GM10248 (cell line): ENCODE measurements around the gene VCAN.

Experiments
- CTCF ChIA-PET: fragments of 300-600 bp; sonication (Branson Sonifier 250); formaldehyde crosslinking; extraction: SDS; loops from one replicate; lab custom pipeline; 2021; ENCODE audit warnings: antibody characterized with exemption; lab: Yijun Ruan, JAX
- POLR2A ChIA-PET: fragments of 350-650 bp; sonication (Branson Sonifier 250); formaldehyde crosslinking; extraction: SDS; loops from one replicate; lab custom pipeline; 2020; ENCODE audit warnings: antibody characterized with exemption; lab: Yijun Ruan, JAX
- DNase-seq: peaks from one replicate; pipeline ENCODE4 v3.0.0; 2012; ENCODE audit errors: extremely low spot score
- CTCF ChIP-seq: IDR thresholded peaks from 2 replicates; pipeline ENCODE4 v1.5.1; 2012; ENCODE audit warnings: mild to moderate bottlenecking, low read depth; ENCODE audit errors: extremely low read depth, missing control alignments, control extremely low read depth

The VCAN gene

DNA sequence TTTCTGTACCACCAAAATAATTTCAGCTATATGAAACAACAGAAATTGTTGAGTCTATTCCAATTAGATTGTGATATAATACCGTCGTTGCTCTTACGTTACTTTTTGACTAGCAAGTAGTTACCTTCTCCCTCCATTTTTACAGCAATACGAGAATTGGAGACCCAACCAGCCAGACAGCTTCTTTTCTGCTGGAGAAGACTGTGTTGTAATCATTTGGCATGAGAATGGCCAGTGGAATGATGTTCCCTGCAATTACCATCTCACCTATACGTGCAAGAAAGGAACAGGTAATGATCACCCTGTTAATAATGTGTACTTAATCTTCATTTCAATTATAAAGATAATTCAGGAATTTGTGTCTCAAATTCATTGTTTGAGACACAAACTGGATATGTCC lies 100.7 kb downstream of the VCAN start:
- no peak for DNase-seq
- CTCF ChIA-PET = no interaction called here
- POLR2A ChIA-PET = no interaction called here
- no peak for TF ChIP-seq CTCF

GRCh38 chr5:83576341-83576740 lies 104.8 kb downstream of the VCAN start:
- CTCF ChIA-PET = no interaction called here
- no peak for TF ChIP-seq CTCF
- DNase-seq = no peak
- POLR2A ChIA-PET = no interaction called here

- DNase-seq = no peak
- ChIA-PET POLR2A (no interaction called here), CTCF (no interaction called here)
- no peak for TF ChIP-seq CTCF
These were observed 105.6 kb downstream of the VCAN start for GRCh38 chr5:83577036-83577636.

DNA sequence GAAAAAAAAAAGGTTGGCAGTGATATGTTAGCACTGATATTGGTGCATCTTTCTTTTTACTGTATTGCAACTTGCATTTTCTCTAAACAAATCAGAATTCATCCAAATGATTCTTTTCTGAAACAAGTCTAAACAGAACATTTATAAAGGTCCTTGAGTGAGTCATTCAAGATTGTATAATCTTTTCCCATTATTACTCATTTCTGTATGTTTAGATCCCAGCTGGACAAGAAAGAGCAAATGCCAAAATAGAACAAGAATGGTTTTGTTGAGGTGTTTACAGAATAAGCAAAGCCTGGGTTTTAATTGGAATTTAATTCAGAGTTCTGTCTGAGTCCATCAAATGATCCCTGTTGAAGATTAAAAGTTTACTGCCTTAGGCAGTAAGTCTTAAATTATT lies 112.3 kb downstream of the VCAN start:
- POLR2A ChIA-PET = no interaction called here
- CTCF ChIA-PET = interaction anchor here (1.3 kb wide), 1 partner anchor 9 kb away, joined by 4 read pairs; no protein-coding TSS in a partner anchor
- TF ChIP-seq CTCF = no peak
- no peak for DNase-seq

GRCh38 chr5:83586874-83587776 lies 115.6 kb downstream of the VCAN start:
- POLR2A ChIA-PET = no interaction called here
- DNase-seq = no peak
- CTCF ChIA-PET = interaction anchor here (1.0 kb wide), 1 partner anchor 13 kb away, joined by 3 read pairs; no protein-coding TSS in a partner anchor
- TF ChIP-seq CTCF = no peak

DNA sequence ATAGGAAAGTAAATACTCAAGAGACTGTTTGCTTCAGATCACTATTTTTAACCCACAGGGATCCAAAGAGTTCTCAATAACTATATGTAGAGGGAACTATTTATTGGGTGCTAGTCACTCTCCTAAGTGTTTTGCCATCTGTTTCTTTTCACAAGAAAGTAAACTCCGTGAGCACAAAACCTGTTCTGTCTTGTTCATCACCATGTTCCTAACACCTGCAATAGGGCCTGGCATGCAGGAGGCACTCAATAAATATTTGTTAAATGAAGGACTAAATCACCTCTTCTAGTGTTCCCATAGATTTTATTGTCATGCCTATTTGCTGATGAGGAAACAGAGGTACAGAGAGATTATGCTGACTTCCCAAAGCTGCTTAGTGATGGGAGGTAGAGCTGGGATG lies 118.2 kb downstream of the VCAN start:
- no peak for DNase-seq
- POLR2A ChIA-PET = no interaction called here
- no peak for TF ChIP-seq CTCF
- CTCF ChIA-PET = interaction anchor here (0.9 kb wide), 1 partner anchor 18 kb away, joined by 3 read pairs; no protein-coding TSS in a partner anchor
